Measurements from ENCODE around the gene ADAMTSL1. TPM values are rescaled to one million over a fixed set of nuclear protein-coding genes. Genes with fewer than 3 reads are reported as not detected.

The ADAMTSL1 gene
- total RNA-seq, 2 experiments from 2014 or later, result not detected

- ChIA-PET POLR2A (no interaction called here), CTCF (no interaction called here)
- Mint-ChIP-seq H3K36me3 (ENCODE audit: low read depth) (no peaks in the 10 kb centered on the region), H3K4me1 (no peaks in the 10 kb centered on the region), H3K9me3 (no peaks in the 10 kb centered on the region), H3K27me3 (no peaks in the 10 kb centered on the region), H3K4me3 (no peak overlapping the region), H3K27ac (no peak overlapping the region)
- no peak for DNase-seq
Observed at GRCh38 chr9:18448101-18448500, 25.9 kb upstream of the ADAMTSL1 start.

- H3K4me3 Mint-ChIP-seq, result no peak overlapping the region
- ChIA-PET CTCF (no interaction called here), POLR2A (no interaction called here)
- no peak for DNase-seq
- H3K9me3 Mint-ChIP-seq, result no peaks in the 10 kb centered on the region
- no peaks in the 10 kb centered on the region for H3K27me3 Mint-ChIP-seq
- H3K27ac Mint-ChIP-seq, result no peak overlapping the region
- no peaks in the 10 kb centered on the region for H3K36me3 Mint-ChIP-seq (ENCODE audit: low read depth)
- H3K4me1 Mint-ChIP-seq, result no peaks in the 10 kb centered on the region
Observed at GRCh38 chr9:18451406-18451805, 22.5 kb upstream of the ADAMTSL1 start.

- DNase-seq, result no peak
- Mint-ChIP-seq H3K36me3 (ENCODE audit: low read depth) (no peaks in the 10 kb centered on the region), H3K27me3 (no peaks in the 10 kb centered on the region), H3K27ac (no peak overlapping the region), H3K9me3 (no peaks in the 10 kb centered on the region), H3K4me1 (no peaks in the 10 kb centered on the region), H3K4me3 (no peak overlapping the region)
- CTCF ChIA-PET, result no interaction called here
- POLR2A ChIA-PET, result no interaction called here
Observed at GRCh38 chr9:18452276-18452675, 21.7 kb upstream of the ADAMTSL1 start.

- DNase-seq, result no peak
- POLR2A ChIA-PET, result no interaction called here
- H3K27me3 Mint-ChIP-seq, result no peaks in the 10 kb centered on the region
- H3K36me3 Mint-ChIP-seq (ENCODE audit: low read depth), result no peaks in the 10 kb centered on the region
- CTCF ChIA-PET, result no interaction called here
- no peaks in the 10 kb centered on the region for H3K4me1 Mint-ChIP-seq
- no peak overlapping the region for H3K4me3 Mint-ChIP-seq
- H3K9me3 Mint-ChIP-seq, result no peaks in the 10 kb centered on the region
- no peak overlapping the region for H3K27ac Mint-ChIP-seq
Observed at GRCh38 chr9:18456624-18457237, 17.2 kb upstream of the ADAMTSL1 start.

GRCh38 chr9:18457510-18457909, 16.4 kb upstream of the ADAMTSL1 start:
- no peaks in the 10 kb centered on the region for H3K9me3 Mint-ChIP-seq
- POLR2A ChIA-PET, result no interaction called here
- no peak overlapping the region for H3K27ac Mint-ChIP-seq
- no peaks in the 10 kb centered on the region for H3K36me3 Mint-ChIP-seq (ENCODE audit: low read depth)
- H3K4me1 Mint-ChIP-seq, result no peaks in the 10 kb centered on the region
- no peak overlapping the region for H3K4me3 Mint-ChIP-seq
- no peaks in the 10 kb centered on the region for H3K27me3 Mint-ChIP-seq
- DNase-seq, result no peak
- CTCF ChIA-PET, result no interaction called here

- no peaks in the 10 kb centered on the region for H3K27me3 Mint-ChIP-seq
- POLR2A ChIA-PET, result no interaction called here
- H3K4me3 Mint-ChIP-seq, result no peak overlapping the region
- no peak for DNase-seq
- H3K4me1 Mint-ChIP-seq, result no peaks in the 10 kb centered on the region
- H3K36me3 Mint-ChIP-seq (ENCODE audit: low read depth), result no peaks in the 10 kb centered on the region
- H3K9me3 Mint-ChIP-seq, result no peaks in the 10 kb centered on the region
- no peak overlapping the region for H3K27ac Mint-ChIP-seq
- CTCF ChIA-PET, result no interaction called here
Observed at GRCh38 chr9:18459962-18460584, 13.9 kb upstream of the ADAMTSL1 start.

GRCh38 chr9:18461496-18461895, 12.5 kb upstream of the ADAMTSL1 start:
- no peaks in the 10 kb centered on the region for H3K27me3 Mint-ChIP-seq
- H3K27ac Mint-ChIP-seq, result no peak overlapping the region
- H3K4me1 Mint-ChIP-seq, result no peaks in the 10 kb centered on the region
- no peaks in the 10 kb centered on the region for H3K9me3 Mint-ChIP-seq
- DNase-seq, result no peak
- ChIA-PET POLR2A (no interaction called here), CTCF (no interaction called here)
- H3K36me3 Mint-ChIP-seq (ENCODE audit: low read depth), result no peaks in the 10 kb centered on the region
- H3K4me3 Mint-ChIP-seq, result no peak overlapping the region

- H3K4me1 Mint-ChIP-seq, result no peaks in the 10 kb centered on the region
- CTCF ChIA-PET, result interaction anchor here (0.5 kb wide), 1 partner anchor 209 kb away, joined by 3 read pairs; no protein-coding TSS in a partner anchor
- H3K9me3 Mint-ChIP-seq, result no peaks in the 10 kb centered on the region
- H3K27ac Mint-ChIP-seq, result no peak overlapping the region
- POLR2A ChIA-PET, result no interaction called here
- DNase-seq, result no peak
- no peak overlapping the region for H3K4me3 Mint-ChIP-seq
- no peaks in the 10 kb centered on the region for H3K36me3 Mint-ChIP-seq (ENCODE audit: low read depth)
- H3K27me3 Mint-ChIP-seq, result no peaks in the 10 kb centered on the region
Observed at GRCh38 chr9:18463991-18464390, 10.0 kb upstream of the ADAMTSL1 start.

GRCh38 chr9:18466101-18466500, 7.9 kb upstream of the ADAMTSL1 start:
- H3K27ac Mint-ChIP-seq, result no peak overlapping the region
- DNase-seq, result no peak
- POLR2A ChIA-PET, result no interaction called here
- H3K27me3 Mint-ChIP-seq, result no peaks in the 10 kb centered on the region
- H3K4me1 Mint-ChIP-seq, result no peaks in the 10 kb centered on the region
- H3K36me3 Mint-ChIP-seq (ENCODE audit: low read depth), result no peaks in the 10 kb centered on the region
- H3K4me3 Mint-ChIP-seq, result no peak overlapping the region
- CTCF ChIA-PET, result no interaction called here
- no peaks in the 10 kb centered on the region for H3K9me3 Mint-ChIP-seq

GRCh38 chr9:18467696-18468095, 6.3 kb upstream of the ADAMTSL1 start:
- Mint-ChIP-seq H3K27me3 (no peaks in the 10 kb centered on the region), H3K36me3 (ENCODE audit: low read depth) (no peaks in the 10 kb centered on the region), H3K4me3 (no peak overlapping the region), H3K4me1 (no peaks in the 10 kb centered on the region), H3K27ac (no peak overlapping the region), H3K9me3 (no peaks in the 10 kb centered on the region)
- ChIA-PET POLR2A (no interaction called here), CTCF (no interaction called here)
- DNase-seq, result no peak

GRCh38 chr9:18472435-18472834, 1.5 kb upstream of the ADAMTSL1 start:
- H3K36me3 Mint-ChIP-seq (ENCODE audit: low read depth), result no peaks in the 10 kb centered on the region
- no peak overlapping the region for H3K27ac Mint-ChIP-seq
- DNase-seq, result no peak
- H3K9me3 Mint-ChIP-seq, result no peaks in the 10 kb centered on the region
- H3K4me3 Mint-ChIP-seq, result no peak overlapping the region
- H3K4me1 Mint-ChIP-seq, result no peaks in the 10 kb centered on the region
- POLR2A ChIA-PET, result no interaction called here
- CTCF ChIA-PET, result no interaction called here
- H3K27me3 Mint-ChIP-seq, result peaks cover 21% of the 10 kb centered on the region

- ChIA-PET CTCF (no interaction called here), POLR2A (no interaction called here)
- H3K27me3 Mint-ChIP-seq, result peaks cover 23% of the 10 kb centered on the region
- H3K4me3 Mint-ChIP-seq, result no peak overlapping the region
- no peaks in the 10 kb centered on the region for H3K4me1 Mint-ChIP-seq
- H3K36me3 Mint-ChIP-seq (ENCODE audit: low read depth), result no peaks in the 10 kb centered on the region
- no peaks in the 10 kb centered on the region for H3K9me3 Mint-ChIP-seq
- DNase-seq, result no peak
- H3K27ac Mint-ChIP-seq, result no peak overlapping the region
Observed at GRCh38 chr9:18472841-18473251, 1.1 kb upstream of the ADAMTSL1 start.

- no peak overlapping the region for H3K27ac Mint-ChIP-seq
- ChIA-PET POLR2A (no interaction called here), CTCF (no interaction called here)
- peaks cover 23% of the 10 kb centered on the region for H3K27me3 Mint-ChIP-seq
- no peaks in the 10 kb centered on the region for H3K36me3 Mint-ChIP-seq (ENCODE audit: low read depth)
- DNase-seq, result no peak
- H3K4me1 Mint-ChIP-seq, result no peaks in the 10 kb centered on the region
- no peaks in the 10 kb centered on the region for H3K9me3 Mint-ChIP-seq
- H3K4me3 Mint-ChIP-seq, result no peak overlapping the region
Observed at GRCh38 chr9:18474783-18475182, 830 bp downstream of the ADAMTSL1 start.

- DNase-seq, result no peak
- Mint-ChIP-seq H3K4me1 (no peaks in the 10 kb centered on the region), H3K36me3 (ENCODE audit: low read depth) (no peaks in the 10 kb centered on the region), H3K9me3 (no peaks in the 10 kb centered on the region), H3K27ac (no peak overlapping the region), H3K4me3 (no peak overlapping the region), H3K27me3 (peaks cover 26% of the 10 kb centered on the region)
- POLR2A ChIA-PET, result no interaction called here
- CTCF ChIA-PET, result no interaction called here
Observed at GRCh38 chr9:18477121-18477660, 3.2 kb downstream of the ADAMTSL1 start.
